Upper lobe of left lung (tissue), 6 donors: ENCODE data around the gene CEP85L. TPM values are rescaled to one million over a fixed set of nuclear protein-coding genes. Genes with fewer than 3 reads are reported as not detected.

Experiments
- ATAC-seq, 2 donors: fragments of 200-7000 bp; cut with Tn5 transposase; one replicate each; pipeline ENCODE4 v1.9.1; 2022; ENCODE audit warnings: mild to moderate bottlenecking in 2 of 2, moderate library complexity in 2 of 2; ENCODE audit not compliant: low FRiP score in 2 of 2
- DNase-seq, 2 donors: peaks; one replicate each; pipeline ENCODE4 v3.0.0-alpha.2; 2019 to 2020
- H3K27ac ChIP-seq, 4 donors: fragments of 200-600 bp; sonication (generic); one replicate each; pipeline ENCODE4 v1.5.1; 2016 to 2019
- H3K27me3 ChIP-seq, 4 donors: fragments of 200-600 bp; sonication (generic); one replicate each; pipeline ENCODE4 v1.5.1; 2017 to 2019
- H3K36me3 ChIP-seq, 4 donors: fragments of 200-600 bp; sonication (generic); one replicate each; pipeline ENCODE4 v1.5.1; 2016 to 2019
- H3K4me1 ChIP-seq, 4 donors: fragments of 200-600 bp; sonication (generic); one replicate each; pipeline ENCODE4 v1.5.1; 2018 to 2019
- H3K4me3 ChIP-seq, 4 donors: fragments of 200-600 bp; sonication (generic); one replicate each; pipeline ENCODE4 v1.5.1; 2017 to 2019; ENCODE audit warnings: mild to moderate bottlenecking in 2 of 4, moderate library complexity in 1 of 4
- H3K9me3 ChIP-seq, 4 donors: fragments of 200-600 bp; sonication (generic); one replicate each; pipeline ENCODE4 v1.5.1; 2018 to 2019
- EP300 ChIP-seq, 4 donors: sonication (generic); formaldehyde crosslinking; IDR thresholded peaks; one replicate each; pipeline ENCODE4 v1.5.1; 2017; ENCODE audit warnings: antibody characterized with exemption in 4 of 4, control low read depth in 2 of 4
- POLR2A ChIP-seq, 4 donors: fragments of 450-650 bp; IDR thresholded peaks; one replicate each; pipeline ENCODE4 v1.5.1; 2016 to 2017; ENCODE audit warnings: antibody characterized with exemption in 4 of 4, mild to moderate bottlenecking in 2 of 4
- POLR2AphosphoS5 ChIP-seq, 2 donors: sonication (generic); formaldehyde crosslinking; IDR thresholded peaks; one replicate each; pipeline ENCODE4 v1.5.1; 2017; ENCODE audit warnings: antibody characterized with exemption in 2 of 2
- WGBS, 2 donors: methylation state at CpG; one replicate each; pipeline ENCODE4 v1.1.5; 2017 to 2018; 5-methylcytosine and 5-hydroxymethylcytosine counted together
- total RNA-seq, 6 donors: library from RNA; depleted of rRNA in 4 of 6; stranded (reverse); fragments of >200 nt in 4 of 6; gene quantifications; one replicate each; pipeline versions ENCODE4 v1.1.0 to v1.2.1, GENCODE V29; 2016 to 2021
- TF ChIP-seq, protein P1 (sequence below), 6 experiments: fragments of 450-650 bp in 4 of 6; fragments of 200-600 bp in 2 of 6; sonication (generic) in 2 of 6; IDR thresholded peaks; one replicate each; pipeline ENCODE4 v1.5.1; 2016 to 2019; ENCODE audit warnings: antibody characterized with exemption in 6 of 6
- donor health status: DM: no; HTN: no; CAD: no; lungs with moderate emphysema.
- donor health status: DM: no; HTN: yes; CAD: no; lungs with severe emphysema.

CEP85L gene
- total RNA-seq, 6 donors from 2014 or later: 7.5 to 22.0 (median 13.0) TPM

DNA sequence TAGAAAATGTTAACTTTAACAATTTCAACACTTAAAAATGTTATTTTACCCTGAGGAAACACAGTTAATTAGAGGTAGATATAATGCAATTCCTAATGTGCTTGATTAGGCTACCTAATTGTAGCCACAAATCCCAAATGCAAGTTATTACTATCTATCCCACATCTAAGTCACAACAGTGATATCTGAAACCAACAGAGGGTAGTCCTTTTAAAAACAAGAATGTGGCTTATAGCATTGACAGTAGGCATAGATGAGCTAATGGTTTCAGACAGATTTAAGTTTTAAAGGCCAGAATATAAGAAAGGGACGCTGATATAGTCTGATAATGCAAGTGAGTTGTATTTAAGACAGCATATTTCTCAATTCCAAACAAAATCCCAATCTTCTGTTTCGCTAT is 80.3 kb downstream of the CEP85L start:
- Histone ChIP-seq H3K9me3 (peaks cover 13 to 24% (median 19%) of the 10 kb centered on the region in 4 donors), H3K4me3 (no peak overlapping the region), H3K27ac (no peak overlapping the region), H3K36me3 (no peaks in the 10 kb centered on the region), H3K4me1 (peaks cover 0 to 9% (median 0%) of the 10 kb centered on the region in 4 donors), H3K27me3 (no peaks in the 10 kb centered on the region)
- no peak for ATAC-seq
- no peak for TF ChIP-seq POLR2AphosphoS5 (IDR thresholded peaks at IDR 0.05)
- no peak for TF ChIP-seq POLR2A (IDR thresholded peaks at IDR 0.05)
- TF ChIP-seq, protein P1, sequence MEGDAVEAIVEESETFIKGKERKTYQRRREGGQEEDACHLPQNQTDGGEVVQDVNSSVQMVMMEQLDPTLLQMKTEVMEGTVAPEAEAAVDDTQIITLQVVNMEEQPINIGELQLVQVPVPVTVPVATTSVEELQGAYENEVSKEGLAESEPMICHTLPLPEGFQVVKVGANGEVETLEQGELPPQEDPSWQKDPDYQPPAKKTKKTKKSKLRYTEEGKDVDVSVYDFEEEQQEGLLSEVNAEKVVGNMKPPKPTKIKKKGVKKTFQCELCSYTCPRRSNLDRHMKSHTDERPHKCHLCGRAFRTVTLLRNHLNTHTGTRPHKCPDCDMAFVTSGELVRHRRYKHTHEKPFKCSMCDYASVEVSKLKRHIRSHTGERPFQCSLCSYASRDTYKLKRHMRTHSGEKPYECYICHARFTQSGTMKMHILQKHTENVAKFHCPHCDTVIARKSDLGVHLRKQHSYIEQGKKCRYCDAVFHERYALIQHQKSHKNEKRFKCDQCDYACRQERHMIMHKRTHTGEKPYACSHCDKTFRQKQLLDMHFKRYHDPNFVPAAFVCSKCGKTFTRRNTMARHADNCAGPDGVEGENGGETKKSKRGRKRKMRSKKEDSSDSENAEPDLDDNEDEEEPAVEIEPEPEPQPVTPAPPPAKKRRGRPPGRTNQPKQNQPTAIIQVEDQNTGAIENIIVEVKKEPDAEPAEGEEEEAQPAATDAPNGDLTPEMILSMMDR (IDR thresholded peaks at IDR 0.05): no peak
- no peak for TF ChIP-seq EP300 (IDR thresholded peaks at IDR 0.05)
- 91 to 98% methylated on average over 2 of the region's 2 CpGs for WGBS, 2 donors
- no peak for DNase-seq

DNA sequence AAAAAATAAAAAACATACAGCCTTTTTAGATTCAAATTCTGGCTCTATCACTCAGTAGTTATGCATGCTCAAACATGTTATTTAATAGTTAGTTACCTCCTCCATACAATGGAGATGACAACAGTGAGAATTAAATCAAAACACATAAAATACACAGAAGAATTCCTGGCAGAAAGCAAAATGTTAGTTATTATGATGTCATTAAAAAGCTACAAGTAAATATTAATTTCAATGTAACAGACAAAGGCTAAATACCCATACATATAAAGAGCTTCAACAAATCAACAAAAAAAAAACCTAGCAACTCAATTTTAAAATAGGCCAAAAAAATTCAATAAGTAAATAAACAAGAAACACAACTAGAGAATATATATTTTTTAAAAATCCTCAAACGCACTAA is 81.9 kb downstream of the CEP85L start:
- H3K4me3 ChIP-seq: no peak overlapping the region
- no peak for TF ChIP-seq EP300 (IDR thresholded peaks at IDR 0.05)
- TF ChIP-seq POLR2A (IDR thresholded peaks at IDR 0.05): no peak
- TF ChIP-seq, protein P1 (IDR thresholded peaks at IDR 0.05): no peak
- no peak for TF ChIP-seq POLR2AphosphoS5 (IDR thresholded peaks at IDR 0.05)
- peaks cover 10 to 12% (median 10%) of the 10 kb centered on the region in 4 donors for H3K9me3 ChIP-seq
- H3K27me3 ChIP-seq: no peaks in the 10 kb centered on the region
- ATAC-seq: no peak
- WGBS, 2 donors: 94 to 100% methylated on average over 1 of the region's 1 CpG
- no peak for DNase-seq
- H3K27ac ChIP-seq: no peak overlapping the region
- peaks cover 0 to 10% (median 0%) of the 10 kb centered on the region in 4 donors for H3K36me3 ChIP-seq
- H3K4me1 ChIP-seq: peaks cover 0 to 9% (median 0%) of the 10 kb centered on the region in 4 donors

DNA sequence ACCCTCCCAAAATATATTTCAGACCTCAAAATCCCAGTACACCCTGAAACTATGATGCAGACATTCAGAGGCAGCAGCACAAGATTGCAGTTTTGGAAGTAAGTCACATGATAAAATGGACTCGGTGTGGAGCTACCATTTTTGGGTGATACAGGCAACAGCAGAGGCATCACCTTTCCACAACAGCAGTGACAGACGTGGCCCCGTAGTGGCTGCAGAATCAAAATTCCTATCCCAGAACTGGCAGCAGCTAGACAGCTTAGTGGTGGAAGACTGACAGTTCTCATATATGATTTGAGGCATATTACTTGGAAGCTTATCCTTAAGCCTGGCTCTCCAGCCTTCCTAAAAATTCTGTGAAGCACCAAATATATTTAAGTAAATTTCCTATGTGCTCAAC is 83.4 kb downstream of the CEP85L start:
- no peaks in the 10 kb centered on the region for H3K9me3 ChIP-seq
- H3K27ac ChIP-seq: no peak overlapping the region
- TF ChIP-seq POLR2AphosphoS5 (IDR thresholded peaks at IDR 0.05): no peak
- TF ChIP-seq EP300 (IDR thresholded peaks at IDR 0.05): no peak
- TF ChIP-seq, protein P1 (IDR thresholded peaks at IDR 0.05): no peak
- no peak for TF ChIP-seq POLR2A (IDR thresholded peaks at IDR 0.05)
- no peaks in the 10 kb centered on the region for H3K27me3 ChIP-seq
- DNase-seq: no peak
- H3K36me3 ChIP-seq: peaks cover 0 to 10% (median 0%) of the 10 kb centered on the region in 4 donors
- ATAC-seq: no peak
- no peak overlapping the region for H3K4me3 ChIP-seq
- WGBS, 2 donors: 88 to 93% methylated on average over 3 of the region's 3 CpGs
- peaks cover 0 to 9% (median 0%) of the 10 kb centered on the region in 4 donors for H3K4me1 ChIP-seq

DNA sequence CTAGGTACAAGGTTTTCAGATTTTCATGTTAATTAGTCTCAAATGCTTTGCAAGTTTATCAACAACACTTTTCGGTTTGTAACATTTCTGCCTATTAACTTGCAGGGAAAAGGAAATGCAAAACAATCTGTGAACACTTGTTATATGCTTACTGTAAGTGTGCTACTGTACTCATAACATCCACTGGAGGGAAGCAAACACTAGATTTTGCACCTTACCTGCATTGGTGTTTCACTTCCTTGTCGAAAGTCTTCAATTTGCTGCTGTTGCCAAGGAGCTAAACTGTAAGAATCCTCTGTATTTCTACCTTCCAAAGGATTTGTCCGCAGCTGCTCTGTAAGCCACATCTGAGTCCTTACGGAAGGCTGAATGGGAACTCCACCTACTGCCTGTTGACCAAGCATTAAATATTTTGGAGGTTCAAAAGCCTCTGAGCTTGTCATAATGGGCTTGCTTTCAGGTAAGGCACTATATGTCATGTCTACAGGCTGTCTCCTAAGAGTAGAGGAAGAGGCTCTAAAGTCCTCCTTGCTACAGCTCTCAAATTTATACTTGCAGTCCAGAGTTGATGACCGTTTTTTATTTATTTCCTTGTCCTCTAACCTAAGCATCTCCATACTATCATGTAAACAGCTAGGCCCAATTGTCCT is 86.0 kb downstream of the CEP85L start:
- DNase-seq: no peak
- TF ChIP-seq, protein P1 (IDR thresholded peaks at IDR 0.05): peak in 3 of 6 experiments; percentile 42 to 57 (median 53)
- TF ChIP-seq POLR2A (IDR thresholded peaks at IDR 0.05): no peak
- H3K27ac ChIP-seq: no peak overlapping the region
- H3K9me3 ChIP-seq: no peaks in the 10 kb centered on the region
- ATAC-seq: peak in 1 of 2 donors; percentile 29
- peaks cover 0 to 9% (median 0%) of the 10 kb centered on the region in 4 donors for H3K4me1 ChIP-seq
- H3K4me3 ChIP-seq: no peak overlapping the region
- no peaks in the 10 kb centered on the region for H3K27me3 ChIP-seq
- WGBS, 2 donors: 71 to 72% methylated on average over 5 of the region's 5 CpGs
- H3K36me3 ChIP-seq: peaks cover 0 to 10% (median 0%) of the 10 kb centered on the region in 4 donors

DNA sequence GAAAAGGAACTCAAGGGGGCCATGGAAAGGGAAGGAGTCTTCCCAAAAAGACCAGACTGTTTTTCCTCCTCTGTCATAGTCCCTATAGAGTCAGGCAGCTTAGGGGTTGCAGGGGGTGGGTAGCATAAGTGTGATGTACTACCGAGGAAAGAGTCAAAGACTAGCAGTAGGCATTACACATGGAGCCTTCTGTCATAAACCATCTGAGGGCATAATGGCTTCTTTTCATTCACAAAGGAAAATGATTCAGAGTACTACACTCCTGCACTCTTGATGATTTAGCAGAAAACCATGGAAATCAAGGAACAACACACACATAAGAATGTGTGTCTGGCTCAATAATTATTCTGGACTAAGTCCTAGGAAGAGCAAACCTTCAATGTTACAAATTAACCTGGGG is 88.4 kb downstream of the CEP85L start:
- TF ChIP-seq EP300 (IDR thresholded peaks at IDR 0.05) (no peak), POLR2A (IDR thresholded peaks at IDR 0.05) (no peak), POLR2AphosphoS5 (IDR thresholded peaks at IDR 0.05) (no peak)
- TF ChIP-seq, protein P1 (IDR thresholded peaks at IDR 0.05): no peak
- WGBS, 2 donors: 83 to 90% methylated on average over 1 of the region's 1 CpG
- no peaks in the 10 kb centered on the region for H3K27me3 ChIP-seq
- H3K4me1 ChIP-seq: peaks cover 0 to 10% (median 7%) of the 10 kb centered on the region in 4 donors
- H3K9me3 ChIP-seq: no peaks in the 10 kb centered on the region
- no peak for ATAC-seq
- no peak for DNase-seq
- H3K27ac ChIP-seq: no peak overlapping the region
- no peak overlapping the region for H3K4me3 ChIP-seq
- peaks cover 0 to 10% (median 0%) of the 10 kb centered on the region in 4 donors for H3K36me3 ChIP-seq
